Gastrocnemius medialis (tissue), 4 donors: ENCODE results near the gene STPG3.

Source experiments
- POLR2A ChIP-seq, 2 donors: fragments of 450-650 bp; IDR thresholded peaks; one replicate each; pipeline ENCODE4 v1.6.1; 2017; ENCODE audit warnings: antibody characterized with exemption in 2 of 2, mild to moderate bottlenecking in 2 of 2, moderate library complexity in 2 of 2
- TF ChIP-seq, protein P1 (sequence below), 5 experiments: fragments of 450-650 bp in 3 of 5; fragments of 200-600 bp in 2 of 5; sonication (generic) in 2 of 5; IDR thresholded peaks in 4 of 5; conservative IDR thresholded peaks in 1 of 5; 1 replicate in 4 of 5; 2 replicates in 1 of 5; pipeline ENCODE4 v1.5.1; 2016 to 2019; ENCODE audit warnings: antibody characterized with exemption in 5 of 5, mild to moderate bottlenecking in 3 of 5, moderate library complexity in 3 of 5

DNA sequence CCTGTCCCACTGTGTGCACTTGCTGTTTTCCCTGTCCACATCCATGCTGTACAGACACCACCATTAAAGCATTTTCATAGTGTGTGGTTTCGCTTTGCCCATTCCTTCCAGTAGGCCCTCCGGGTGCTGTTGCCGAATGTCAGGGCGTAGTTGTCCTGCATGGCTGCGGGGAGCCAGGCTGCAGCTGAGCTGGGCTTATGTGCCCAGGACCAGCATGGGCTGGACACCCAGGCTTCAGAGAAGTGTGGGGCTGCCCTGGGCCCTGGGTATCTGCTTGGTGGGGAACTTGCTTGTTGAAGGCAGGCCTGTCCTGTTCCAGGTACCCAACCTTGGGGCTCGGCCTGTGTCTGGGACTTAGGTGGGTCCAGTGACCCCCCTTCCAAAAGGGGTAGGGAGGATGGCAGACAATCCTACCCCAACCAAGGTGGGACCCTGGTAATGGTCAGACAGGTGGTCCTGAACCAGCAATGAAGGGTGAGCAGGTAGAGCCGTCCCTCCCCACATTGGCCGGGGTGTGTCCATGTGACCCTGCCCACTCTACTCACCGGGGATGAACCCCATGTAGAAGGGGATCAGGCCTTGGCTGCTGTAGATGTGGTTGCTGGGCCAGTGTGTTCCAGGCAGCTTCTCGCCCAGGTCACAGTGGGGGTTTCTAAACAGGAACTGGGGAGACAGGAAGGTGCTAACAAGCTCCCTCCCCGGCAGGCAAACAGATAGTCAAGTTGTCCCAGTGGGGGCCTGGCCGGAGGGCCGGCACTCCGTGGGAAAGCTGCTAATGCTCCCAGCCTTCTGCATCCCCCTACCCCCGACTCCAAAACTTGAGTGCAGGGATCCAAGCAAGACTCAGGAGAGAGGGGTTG lies 7.2 kb upstream of the STPG3 start:
- TF ChIP-seq, protein P1, sequence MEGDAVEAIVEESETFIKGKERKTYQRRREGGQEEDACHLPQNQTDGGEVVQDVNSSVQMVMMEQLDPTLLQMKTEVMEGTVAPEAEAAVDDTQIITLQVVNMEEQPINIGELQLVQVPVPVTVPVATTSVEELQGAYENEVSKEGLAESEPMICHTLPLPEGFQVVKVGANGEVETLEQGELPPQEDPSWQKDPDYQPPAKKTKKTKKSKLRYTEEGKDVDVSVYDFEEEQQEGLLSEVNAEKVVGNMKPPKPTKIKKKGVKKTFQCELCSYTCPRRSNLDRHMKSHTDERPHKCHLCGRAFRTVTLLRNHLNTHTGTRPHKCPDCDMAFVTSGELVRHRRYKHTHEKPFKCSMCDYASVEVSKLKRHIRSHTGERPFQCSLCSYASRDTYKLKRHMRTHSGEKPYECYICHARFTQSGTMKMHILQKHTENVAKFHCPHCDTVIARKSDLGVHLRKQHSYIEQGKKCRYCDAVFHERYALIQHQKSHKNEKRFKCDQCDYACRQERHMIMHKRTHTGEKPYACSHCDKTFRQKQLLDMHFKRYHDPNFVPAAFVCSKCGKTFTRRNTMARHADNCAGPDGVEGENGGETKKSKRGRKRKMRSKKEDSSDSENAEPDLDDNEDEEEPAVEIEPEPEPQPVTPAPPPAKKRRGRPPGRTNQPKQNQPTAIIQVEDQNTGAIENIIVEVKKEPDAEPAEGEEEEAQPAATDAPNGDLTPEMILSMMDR (IDR thresholded peaks at IDR 0.05 in 4 of 5, conservative IDR thresholded peaks at IDR 0.05 in 1 of 5) = no peak
- TF ChIP-seq POLR2A (IDR thresholded peaks at IDR 0.05) = no peak
